ENCODE measurements around the gene DSCAML1.

The DSCAML1 gene

DNA sequence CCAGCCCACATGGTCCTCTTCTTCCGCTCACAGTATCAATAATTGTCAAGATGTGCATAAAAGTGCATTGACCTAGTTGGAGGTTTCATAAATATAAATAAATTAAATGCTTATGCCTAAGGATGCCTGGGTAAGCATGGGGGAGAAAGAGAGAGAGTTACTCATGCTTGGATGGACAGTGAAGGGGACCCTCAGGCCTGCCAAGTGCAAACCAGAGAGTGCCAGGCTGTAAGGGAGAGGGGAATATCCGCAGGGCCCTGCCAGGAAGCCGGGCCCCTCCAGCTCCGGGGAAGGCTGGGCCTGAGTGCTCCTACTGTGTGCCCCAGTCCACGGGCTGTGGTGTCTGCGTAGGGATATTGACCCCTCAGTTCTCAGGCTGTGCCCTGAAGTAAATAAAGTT lies 214.6 kb downstream of the DSCAML1 start:
- DNase-seq (ENCODE audit: low read depth in 2 of 2): no peak

DNA sequence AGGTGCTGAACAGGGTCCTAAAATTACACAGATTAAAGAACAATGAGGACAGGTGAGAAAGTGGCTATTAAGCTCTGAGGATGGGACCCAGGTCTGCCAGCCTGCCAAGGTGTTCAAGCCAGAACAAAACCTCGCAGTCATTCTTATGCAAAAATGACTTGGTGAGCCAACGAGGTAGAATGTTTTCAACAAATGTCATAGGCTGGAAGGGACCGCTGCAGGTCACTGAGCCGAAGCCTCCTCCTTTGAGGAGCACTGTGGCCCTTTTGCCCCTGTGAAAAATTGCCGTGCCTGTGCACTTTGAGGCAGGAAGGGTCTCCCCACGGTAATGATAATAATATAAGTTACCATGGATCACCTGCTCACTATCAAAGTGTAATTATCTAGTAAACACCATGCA lies 216.2 kb downstream of the DSCAML1 start:
- DNase-seq (ENCODE audit: low read depth in 2 of 2): no peak

DNA sequence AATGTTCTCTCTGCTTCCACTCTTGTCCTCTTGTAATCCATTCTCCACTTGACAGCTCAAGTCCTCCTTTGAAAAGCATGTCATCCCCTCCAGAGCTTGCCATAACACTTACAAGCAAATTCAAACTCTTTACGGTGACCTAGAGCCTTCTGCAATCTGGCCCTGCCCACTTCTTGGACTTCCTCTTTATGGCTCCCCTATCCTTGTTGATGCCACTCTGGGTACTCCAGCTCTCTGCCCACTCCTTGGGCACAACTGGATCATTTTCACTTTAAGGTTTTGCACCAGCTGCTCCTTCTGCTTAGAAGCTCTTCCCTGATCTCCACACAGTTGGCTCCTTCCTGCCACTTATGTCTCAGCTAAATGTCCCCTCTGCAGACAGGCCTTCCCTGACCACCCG lies 217.9 kb downstream of the DSCAML1 start:
- DNase-seq (ENCODE audit: low read depth in 2 of 2): no peak

DNA sequence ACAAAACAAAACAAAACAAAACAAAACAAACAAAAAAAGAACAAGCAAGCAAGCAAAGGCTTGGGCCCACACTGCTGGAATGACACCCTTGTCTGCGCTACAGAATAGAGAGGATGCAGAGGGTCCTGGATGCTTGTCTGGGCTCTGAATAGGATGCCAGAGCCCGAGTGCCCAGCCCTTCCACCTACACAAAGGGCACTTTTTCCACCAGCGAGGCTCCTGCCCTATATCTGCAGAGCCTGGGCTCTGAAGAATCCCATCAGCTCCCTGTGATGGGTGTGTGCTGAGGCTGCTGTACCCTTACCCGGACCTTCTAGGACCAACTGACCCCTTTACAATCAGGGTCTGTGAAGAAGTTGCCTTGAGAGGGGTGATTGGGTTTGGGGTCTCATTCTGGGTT lies 221.2 kb downstream of the DSCAML1 start:
- no peak for DNase-seq (ENCODE audit: low read depth in 2 of 2)

DNA sequence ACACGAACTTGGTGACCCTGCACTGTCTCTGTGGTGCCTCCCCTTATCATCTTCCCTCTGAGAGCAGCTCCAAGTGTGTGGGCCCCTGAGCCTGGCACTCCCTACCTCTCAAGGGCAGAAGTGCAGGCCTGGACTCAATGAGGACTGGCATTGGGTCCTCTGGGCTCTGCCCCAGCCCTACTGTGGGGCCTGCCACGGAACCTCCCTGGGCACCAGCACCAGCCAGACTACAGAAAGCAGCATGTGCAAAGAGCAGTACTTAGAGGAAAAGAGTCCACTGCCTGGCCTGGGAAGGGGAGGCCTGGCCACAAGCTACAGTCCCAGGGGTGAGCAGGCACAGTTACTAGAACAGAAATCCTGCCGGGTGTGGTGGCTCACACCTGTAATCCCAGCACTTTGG lies 222.5 kb downstream of the DSCAML1 start:
- DNase-seq (ENCODE audit: low read depth in 2 of 2): no peak

DNA sequence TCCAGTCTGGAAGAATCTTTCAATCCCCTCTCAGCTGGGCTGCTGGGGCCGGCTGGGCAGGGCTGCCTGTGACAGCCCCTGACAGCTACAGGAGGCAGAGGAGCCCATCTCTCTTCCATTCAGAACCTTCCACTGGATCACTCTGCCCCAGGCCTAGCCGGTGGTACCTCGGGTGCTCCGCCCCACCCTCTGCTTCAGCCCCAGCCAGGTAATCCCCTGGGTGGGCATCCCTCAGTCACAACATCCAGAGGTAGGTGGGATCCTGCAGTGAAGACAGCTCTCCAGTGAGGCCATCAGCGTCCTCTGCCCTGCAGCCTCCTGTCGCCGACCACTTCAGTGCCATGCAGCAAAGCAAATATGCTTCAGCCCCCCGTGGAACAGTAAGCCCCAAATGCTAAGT lies 223.7 kb downstream of the DSCAML1 start:
- DNase-seq (ENCODE audit: low read depth in 2 of 2): no peak

DNA sequence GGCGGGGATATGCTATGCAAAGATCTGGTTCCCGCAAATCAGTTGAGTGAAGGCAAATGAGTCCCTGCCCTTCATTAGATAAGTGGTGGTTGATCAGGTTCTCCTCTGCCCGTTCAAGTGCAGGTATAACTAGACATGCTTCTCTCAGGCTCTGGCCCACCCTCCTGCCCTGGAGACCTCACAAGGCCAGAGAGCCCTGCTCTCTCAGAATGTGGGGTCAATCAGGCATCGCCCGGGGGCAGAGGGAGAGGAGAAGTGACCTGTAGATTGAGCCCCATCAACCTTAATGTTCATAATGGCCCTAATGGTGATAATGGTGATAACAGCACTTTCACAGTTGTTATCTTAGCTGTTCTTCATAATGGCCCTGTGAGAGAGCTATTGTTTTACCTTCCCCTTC lies 224.3 kb downstream of the DSCAML1 start:
- no peak for DNase-seq (ENCODE audit: low read depth in 2 of 2)

DNA sequence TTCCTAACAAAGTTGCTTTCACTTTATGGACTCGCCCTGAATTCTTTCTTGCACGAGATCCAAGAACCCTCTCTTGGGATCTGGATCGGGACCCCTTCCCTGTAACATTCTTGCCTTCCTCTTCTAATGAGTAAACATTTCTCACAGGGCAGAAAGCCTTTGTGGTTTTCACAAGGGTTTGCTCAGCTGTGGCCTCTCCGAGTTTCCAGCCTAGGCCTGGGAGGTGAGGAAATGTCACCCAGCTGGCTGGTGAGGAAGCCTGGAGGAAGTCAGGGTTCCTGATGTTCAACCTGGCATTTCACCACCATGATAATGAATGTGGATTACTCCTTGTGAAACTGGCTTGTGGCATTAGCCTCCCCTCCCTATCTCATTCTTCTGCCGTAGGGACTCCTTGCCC lies 224.9 kb downstream of the DSCAML1 start:
- no peak for DNase-seq (ENCODE audit: low read depth in 2 of 2)

DNA sequence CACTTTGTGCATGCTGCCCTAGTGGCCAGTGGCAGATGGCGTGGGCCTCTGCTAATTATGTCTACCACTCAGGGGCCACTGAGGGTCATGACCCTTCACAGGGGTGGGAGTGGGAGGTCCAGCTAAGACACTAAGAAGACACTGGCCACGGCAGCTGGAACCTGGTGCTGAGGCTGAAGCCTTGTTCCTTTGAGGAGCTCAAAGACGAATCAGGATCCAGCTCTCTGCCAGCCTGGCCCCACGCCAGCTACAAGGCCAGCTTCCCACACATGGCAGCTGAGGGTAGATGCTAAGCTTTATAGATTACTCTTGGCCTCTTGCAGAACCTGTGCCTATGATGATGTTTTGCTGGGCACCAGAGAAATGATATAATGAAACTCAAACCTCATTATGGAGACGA lies 226.3 kb downstream of the DSCAML1 start:
- DNase-seq (ENCODE audit: low read depth in 2 of 2): no peak

DNA sequence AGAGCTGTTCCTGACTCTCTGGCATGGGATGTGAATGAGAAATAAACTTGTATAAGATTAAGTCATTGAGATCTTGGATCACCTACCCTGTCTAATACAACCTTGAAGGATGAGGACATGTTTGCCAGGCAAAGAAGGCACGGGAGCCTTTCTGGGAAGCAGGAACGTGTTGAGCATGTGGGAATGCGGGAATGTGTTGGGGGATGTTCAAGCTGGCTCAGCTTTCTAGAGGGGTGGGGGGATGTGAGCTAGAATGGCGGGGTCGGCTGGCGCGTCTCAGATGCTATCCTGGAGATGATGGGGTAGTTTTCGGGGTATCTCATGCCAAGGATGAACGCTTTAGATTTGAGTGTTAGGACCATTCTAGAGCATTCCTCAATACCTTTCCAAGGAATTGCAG lies 227.1 kb downstream of the DSCAML1 start:
- no peak for DNase-seq (ENCODE audit: low read depth in 2 of 2)

DNA sequence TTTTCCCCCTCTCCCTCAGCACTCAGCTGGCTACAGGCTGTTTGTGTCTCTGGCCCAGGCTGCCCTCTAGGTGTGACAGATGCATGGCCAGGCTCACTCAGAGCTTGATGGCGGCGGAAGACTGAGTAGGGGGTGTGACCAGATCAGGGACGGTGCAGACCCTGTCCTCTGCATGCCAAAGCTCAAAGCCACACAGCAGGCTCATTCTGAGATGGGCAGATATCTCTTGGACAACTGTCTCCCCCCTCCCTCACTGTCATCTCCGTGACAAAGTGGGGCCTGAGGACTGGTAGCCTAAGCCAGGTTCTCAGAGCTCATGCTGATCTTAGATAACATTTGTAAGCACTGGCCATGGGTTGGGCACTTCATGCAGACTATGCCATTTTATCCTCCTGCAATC lies 231.3 kb downstream of the DSCAML1 start:
- no peak for DNase-seq (ENCODE audit: low read depth in 2 of 2)

DNA sequence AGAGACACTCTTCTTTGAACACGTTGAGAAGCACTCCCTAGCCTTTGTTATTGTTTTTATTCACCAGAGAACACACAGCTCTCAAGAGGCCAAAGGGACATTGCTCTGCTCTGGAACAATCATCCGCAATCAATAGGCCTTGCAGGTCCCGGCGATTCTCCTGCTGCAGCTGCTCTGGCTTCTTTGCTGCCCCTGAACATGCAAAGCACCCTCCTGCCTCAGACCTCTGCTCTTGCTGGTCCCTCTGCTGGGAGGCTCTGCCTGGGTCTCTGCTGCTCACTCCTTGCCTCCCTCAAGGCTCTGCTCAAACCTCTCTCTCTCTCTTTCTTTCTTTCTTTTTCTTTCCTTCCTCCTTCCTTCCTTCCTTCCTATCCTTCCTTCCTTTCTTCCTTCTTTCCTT lies 232.7 kb downstream of the DSCAML1 start:
- no peak for DNase-seq (ENCODE audit: low read depth in 2 of 2)

DNA sequence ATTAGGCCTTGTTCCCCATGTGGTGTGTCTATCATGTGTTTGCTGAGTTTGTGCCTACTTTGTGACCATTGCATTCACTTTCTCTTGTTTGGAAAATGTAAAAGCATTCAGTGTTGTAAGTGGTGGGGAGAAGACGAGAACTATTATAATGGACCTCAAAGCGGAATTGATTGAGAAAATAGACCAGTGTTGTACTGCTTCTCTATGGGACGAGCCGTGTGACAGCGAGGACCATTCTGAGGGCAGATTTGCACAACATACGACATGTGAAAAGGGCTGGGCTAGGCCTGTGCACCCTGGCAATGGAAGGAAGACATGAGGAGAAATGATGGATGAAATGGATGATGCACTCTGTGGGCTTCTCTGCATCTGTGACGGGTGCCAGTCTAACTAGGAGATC lies 233.5 kb downstream of the DSCAML1 start:
- DNase-seq (ENCODE audit: low read depth in 2 of 2): no peak

DNA sequence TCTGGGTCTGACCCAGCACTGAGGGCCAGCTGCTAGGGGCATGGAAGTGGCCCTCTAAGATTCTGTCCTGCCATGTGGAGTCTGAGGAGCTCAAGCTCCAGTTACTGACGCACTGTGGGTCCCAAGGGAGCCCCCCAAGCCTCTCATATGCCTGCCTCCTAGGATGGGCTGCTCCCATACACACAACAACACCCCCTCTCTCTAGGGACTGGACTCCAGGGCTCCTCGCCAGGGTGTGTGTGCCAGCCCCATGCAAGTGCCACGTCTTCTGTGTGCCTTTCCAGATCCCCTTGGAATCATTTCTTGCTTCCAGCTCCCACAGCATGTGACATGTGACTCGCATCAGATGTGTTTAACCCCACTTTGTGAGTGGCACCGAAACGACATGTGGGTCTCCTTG lies 234.9 kb downstream of the DSCAML1 start:
- DNase-seq (ENCODE audit: low read depth in 2 of 2): no peak

DNA sequence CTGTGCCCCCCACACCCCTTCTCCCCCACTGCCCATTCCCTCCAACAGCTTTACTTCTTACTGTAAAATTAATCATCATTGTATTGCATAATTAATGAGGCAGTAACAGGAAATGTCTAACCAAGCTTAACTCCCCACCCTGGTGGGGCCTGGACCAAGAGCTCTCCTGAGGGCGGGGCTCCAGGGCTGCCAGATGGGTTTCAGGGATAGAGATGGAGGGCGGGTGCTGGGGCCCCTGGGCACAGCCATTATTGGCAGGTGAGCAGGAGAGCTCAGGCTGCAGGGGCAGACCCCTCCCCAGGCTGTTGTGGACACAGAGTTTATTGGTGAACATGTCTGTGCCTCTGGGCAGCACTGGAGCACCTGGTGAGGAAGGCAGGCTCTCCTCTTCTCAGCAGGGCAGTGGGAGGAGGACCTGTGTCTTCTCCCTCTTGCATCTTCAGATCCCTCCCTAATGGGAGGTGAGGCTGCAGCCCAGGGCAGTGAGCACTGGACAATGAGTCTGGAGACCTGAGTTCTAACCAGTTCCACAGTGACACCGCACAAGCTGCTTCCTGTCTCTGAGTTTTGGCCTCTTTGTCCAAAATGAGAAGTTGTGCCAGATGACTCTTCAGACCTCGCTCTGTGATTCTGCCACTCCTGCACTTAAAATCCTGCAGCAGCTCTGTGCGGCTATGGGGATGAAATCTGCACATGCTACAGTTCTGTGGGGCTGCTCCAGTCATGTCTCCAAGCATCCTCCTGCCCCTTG lies 236.1 kb downstream of the DSCAML1 start:
- no peak for DNase-seq (ENCODE audit: low read depth in 2 of 2)

DNA sequence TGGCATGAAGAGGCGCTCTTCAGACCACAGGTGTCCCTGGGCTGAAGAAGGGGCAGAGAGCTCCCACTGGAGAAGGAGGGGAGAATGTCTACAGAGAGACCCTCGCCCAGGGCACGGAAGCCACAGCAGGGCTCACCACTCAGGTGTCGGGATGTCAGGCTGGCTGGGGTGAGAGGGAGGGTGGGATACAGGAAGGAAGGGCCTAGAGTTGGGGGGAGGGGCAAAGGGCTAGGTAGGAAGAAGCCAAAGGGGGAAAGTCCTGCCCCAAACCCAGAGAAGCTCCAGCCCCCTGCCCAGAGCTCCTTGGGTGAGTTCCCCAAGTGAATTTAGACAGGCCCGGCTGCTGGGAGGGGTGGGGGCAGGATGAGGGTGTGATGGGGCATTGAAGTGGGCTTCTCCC lies 237.3 kb downstream of the DSCAML1 start:
- no peak for DNase-seq (ENCODE audit: low read depth in 2 of 2)

DNA sequence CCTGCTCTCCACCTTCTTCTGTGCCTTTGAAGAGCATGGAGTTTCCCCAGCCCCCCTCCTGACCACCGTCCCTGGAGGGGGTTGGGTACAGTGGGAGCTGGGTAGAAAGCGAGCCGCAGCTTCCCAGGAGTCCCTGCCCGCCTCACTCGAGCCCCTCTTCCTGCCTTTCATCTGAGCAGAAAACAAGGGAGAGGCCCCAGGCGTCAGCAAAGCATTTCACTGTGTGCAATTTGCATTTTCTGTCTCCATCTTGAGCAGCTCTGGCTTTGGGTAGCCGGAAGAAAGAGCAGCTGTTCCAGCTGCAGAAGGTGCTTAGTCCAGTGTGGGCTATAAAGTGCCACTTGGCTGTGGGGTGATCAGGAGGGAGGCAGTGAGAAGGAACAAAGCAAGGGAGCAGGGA lies 239.7 kb downstream of the DSCAML1 start:
- no peak for DNase-seq (ENCODE audit: low read depth in 2 of 2)

DNA sequence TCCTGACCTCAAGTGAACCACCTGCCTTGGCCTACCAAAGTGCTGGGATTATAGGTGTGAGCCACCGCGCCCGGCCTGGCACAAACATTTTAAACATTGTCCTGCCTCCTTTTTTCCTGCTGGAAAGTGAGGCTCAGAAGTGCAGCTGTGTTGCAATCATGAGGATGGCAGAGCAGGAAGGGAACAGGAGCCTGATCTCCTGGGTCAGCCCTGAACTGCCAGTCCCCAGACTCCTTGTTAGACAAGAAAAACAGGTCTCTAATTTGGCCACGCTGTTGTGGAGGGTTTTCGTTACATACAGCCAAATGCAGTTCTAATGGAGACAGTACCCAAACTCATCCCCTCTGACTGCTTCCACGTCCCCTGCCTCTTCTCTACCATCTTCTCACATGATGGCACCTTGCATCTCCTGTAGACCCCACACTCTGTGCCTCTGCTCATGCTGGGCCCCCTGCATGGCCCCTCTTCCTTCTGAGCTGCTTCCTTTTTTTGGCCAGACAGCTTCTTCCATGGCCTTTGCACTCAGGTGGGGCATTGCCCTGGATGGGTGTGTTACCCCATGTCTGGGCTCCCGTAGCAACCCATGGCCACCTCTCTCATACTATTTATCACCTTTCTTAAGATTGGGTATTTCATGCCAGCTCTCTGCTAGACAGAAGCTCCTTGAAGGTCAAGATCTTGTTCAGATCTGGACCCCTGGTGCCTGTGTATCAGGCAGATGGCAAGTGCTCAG lies 242.2 kb downstream of the DSCAML1 start:
- DNase-seq (ENCODE audit: low read depth in 2 of 2): no peak

DNA sequence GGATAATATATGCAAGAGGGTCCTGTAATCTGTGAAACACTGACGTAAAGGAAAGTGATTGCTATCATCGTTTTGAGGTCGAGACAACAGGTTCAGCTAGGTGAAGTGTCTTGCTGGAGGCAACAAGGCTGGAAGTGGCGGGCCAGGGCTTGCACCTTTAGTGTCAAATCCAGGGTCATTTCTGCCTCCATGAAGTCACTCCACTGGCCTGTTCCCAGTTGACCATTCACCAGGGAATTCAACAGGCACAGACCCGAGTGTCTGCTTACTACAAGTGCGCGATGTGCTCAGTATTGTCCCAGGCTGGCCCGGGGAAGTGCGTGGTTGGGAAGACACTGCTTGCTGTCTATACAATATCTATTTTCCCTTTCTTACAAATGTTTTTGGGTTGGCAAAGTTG lies 244.4 kb downstream of the DSCAML1 start:
- no peak for DNase-seq (ENCODE audit: low read depth in 2 of 2)

DNA sequence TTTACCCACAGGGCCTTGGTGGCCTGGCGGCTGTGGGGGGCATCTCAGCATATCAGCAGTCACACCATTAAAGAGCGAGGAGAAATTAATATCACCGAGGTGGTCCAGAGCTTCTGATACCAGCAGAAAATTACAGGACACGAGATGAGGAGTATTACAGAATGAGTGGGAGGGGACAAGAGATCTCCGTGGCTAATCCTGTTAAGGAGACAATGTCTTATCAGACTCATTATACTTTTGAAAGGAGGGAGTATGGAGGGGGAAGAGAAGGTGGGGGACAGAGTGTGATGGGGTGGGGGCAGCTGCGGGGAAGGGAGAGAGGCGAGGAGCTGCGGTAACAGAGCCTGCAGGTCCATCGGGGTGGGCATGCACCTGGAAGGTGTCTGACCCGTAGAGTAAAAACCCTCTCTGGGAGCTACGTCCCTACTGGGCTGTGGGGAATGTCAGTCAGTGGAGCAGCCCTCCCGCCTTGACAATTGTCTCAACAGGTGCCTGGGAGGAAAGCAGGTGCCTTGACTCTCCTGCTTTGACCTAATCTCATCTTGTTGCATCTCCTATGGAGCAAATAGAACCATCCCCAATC lies 245.2 kb downstream of the DSCAML1 start:
- DNase-seq (ENCODE audit: low read depth in 2 of 2): no peak

DNA sequence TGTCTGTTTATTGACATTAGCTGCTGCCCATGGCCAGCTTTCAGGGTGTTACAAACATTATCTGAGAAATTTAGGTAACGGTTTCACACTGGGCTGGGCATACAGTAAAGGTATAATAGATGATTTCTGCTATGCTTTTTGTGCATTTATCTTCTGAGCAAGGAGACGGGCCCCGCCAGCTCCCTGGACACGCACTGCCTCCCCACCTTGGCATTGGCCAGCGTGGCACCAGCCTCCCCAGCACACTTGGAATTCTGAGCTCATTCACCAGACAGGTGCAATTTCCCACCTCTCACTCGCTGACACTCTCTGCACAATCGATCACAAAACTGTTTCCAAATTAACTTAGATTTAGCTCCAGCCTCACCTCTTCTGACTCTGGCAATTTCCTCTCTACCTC lies 246.6 kb downstream of the DSCAML1 start:
- no peak for DNase-seq (ENCODE audit: low read depth in 2 of 2)

DNA sequence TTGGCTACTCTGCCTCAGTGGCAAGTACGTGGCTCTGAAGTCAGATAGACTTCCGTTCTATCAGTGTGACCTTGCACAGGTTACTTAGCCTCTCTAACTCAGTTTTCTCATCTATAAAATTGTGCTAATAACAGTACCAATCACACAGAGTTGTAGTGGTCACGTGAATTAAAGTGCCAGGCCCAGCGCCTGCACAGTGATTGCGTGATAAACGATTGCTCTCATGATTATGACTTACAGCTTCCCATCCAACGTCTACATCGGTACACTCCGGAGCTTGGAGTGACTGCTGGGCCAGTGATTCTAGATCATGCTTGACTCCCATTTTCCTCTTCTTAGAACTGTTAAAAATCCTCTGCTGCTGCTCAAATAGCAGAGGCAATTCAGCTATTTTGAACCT lies 247.6 kb downstream of the DSCAML1 start:
- no peak for DNase-seq (ENCODE audit: low read depth in 2 of 2)

DNA sequence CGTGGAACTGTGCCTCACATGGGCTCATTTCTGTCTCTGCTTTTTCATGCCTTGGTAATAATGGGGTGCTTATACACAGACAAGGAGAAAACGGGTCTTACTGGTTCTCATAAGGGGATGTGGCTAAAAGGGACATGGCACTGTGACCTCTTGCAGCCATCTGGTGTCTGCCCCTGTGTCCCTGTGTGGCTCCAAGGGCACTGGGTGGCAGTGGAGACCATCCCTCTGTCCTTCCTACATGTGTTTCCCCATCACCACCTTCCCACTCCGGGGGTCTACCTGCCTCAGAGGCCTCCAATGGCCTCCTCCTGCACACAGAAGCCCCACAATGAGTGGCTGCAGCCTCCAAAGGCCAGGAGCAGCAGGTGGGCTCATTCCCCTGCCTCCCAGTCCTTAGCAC lies 248.1 kb downstream of the DSCAML1 start:
- DNase-seq (ENCODE audit: low read depth in 2 of 2): no peak

All from stimulated activated CD8-positive, alpha-beta memory T cell treated with anti-CD3 and anti-CD28 coated beads, Interleukin-15, amount 100 ng/mL, for 48 hours (primary cell).